T-helper 17 cell (primary cell): Measurements from ENCODE around the gene ROR2. TPM values are rescaled to one million over a fixed set of nuclear protein-coding genes. Genes with fewer than 3 reads are reported as not detected.

ENCODE experiments used
- ATAC-seq: fragments of 150-1000 bp; cut with Tn5 transposase; 2 replicates; pipeline ENCODE4 v1.10.0; 2021; ENCODE audit warnings: mild to moderate bottlenecking, moderate library complexity
- DNase-seq, 3 donors: peaks; one replicate each; pipeline versions ENCODE4 v3.0.0 to v3.0.0-alpha.2; 2020 to 2021
- H3K9me3 ChIP-seq: one replicate; pipeline ENCODE4 v1.7.0; 2013; ENCODE audit warnings: low read length, mild to moderate bottlenecking; ENCODE audit not compliant: control insufficient read depth, poor library complexity, severe bottlenecking
- H3K27ac Mint-ChIP-seq: one replicate; pipeline ENCODE4 v1.8.0; 2022; ENCODE audit warnings: mild to moderate bottlenecking, moderate library complexity, mixed read lengths
- H3K27me3 Mint-ChIP-seq: one replicate; pipeline ENCODE4 v1.8.0; 2022; ENCODE audit warnings: mixed read lengths
- H3K36me3 Mint-ChIP-seq: one replicate; pipeline ENCODE4 v1.8.0; 2022; ENCODE audit warnings: low read depth, mixed read lengths
- H3K4me1 Mint-ChIP-seq: one replicate; pipeline ENCODE4 v1.8.0; 2022; ENCODE audit warnings: mild to moderate bottlenecking, mixed read lengths
- H3K4me3 Mint-ChIP-seq: one replicate; pipeline ENCODE4 v1.8.0; 2022; ENCODE audit warnings: mild to moderate bottlenecking, moderate library complexity, mixed read lengths
- total RNA-seq, 4 donors: library from RNA in 2 of 4; stranded (reverse) in 2 of 4; gene quantifications; one replicate each; pipeline ENCODE4 v1.2.3 and lab custom pipeline; 2022 to 2026

The ROR2 gene
- total RNA-seq, 2 donors from 2014 or later, result 0.22 to 0.37 TPM

DNA sequence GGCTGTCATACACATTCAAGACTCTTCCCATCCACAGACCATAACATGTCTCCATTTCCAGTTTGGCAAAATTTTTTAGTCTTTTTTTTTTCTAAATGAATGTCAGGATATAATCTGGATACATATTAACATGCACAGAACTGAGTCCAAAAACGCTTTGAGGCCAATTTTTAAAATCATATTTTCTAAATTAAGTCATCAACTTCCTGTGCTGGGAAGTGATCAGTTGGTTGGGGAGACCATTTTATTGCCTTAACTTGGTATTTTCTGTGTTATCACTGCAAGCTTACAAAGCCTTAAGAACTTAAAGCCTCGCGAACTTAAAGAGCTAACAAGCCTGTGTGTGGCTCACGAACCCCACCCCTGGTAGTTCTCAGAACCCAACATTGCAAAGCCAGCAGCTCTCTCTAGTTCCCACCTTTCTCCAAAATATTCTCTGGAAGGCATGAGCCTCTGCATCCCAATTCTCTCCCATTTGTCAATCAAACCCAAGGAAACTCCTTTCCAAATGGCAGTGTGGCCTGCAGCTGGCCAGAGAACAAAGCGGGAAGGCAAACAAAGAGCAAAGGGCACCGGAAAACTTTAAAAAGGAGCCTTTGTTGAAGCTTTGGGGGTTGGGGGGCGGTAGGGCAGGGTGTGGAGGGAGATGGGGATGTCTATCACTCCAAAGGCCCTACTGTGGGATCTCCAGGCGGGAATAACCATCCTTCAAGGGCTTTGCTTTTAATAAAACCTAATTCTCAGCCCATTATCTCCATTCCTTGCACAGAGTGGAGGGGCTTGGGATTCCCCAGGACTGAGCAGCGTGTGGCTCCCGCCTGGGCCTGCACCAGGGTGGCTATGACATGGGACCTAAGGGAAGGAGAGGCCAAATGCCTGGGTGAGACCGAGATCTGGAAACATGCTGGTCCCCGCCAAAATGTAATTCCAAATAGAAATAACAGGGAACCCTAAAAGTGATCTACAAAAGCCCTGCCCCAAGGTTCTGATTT lies 65.0 kb downstream of the ROR2 start:
- Mint-ChIP-seq H3K27me3 (peaks cover 36% of the 10 kb centered on the region), H3K4me1 (no peaks in the 10 kb centered on the region), H3K27ac (no peak overlapping the region), H3K4me3 (no peak overlapping the region), H3K36me3 (no peaks in the 10 kb centered on the region)
- DNase-seq (no peak), ATAC-seq (no peak)
- H3K9me3 ChIP-seq, result no peaks in the 10 kb centered on the region

DNA sequence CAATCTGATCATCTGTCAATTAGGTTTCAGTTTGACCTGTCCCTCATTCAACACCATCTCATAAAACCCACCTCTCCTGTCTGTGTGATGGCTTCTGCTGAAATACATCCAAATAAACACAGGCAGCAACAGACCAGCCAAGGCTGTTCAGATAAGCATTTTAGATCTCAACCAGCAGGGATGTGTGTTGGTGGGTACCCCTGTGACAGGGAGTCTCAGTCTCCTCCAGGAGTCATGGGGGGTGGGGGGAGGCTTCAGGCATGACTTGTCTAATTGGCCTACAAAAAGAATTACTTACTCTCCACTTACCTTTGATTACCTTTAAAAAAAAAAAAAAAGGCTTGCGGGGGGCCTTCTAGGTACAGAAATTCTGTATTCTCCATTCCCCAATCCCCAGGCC lies 65.9 kb downstream of the ROR2 start:
- H3K27me3 Mint-ChIP-seq, result peaks cover 29% of the 10 kb centered on the region
- H3K9me3 ChIP-seq, result no peaks in the 10 kb centered on the region
- H3K4me1 Mint-ChIP-seq, result no peaks in the 10 kb centered on the region
- no peak for DNase-seq
- no peaks in the 10 kb centered on the region for H3K36me3 Mint-ChIP-seq
- no peak for ATAC-seq
- no peak overlapping the region for H3K4me3 Mint-ChIP-seq
- no peak overlapping the region for H3K27ac Mint-ChIP-seq

DNA sequence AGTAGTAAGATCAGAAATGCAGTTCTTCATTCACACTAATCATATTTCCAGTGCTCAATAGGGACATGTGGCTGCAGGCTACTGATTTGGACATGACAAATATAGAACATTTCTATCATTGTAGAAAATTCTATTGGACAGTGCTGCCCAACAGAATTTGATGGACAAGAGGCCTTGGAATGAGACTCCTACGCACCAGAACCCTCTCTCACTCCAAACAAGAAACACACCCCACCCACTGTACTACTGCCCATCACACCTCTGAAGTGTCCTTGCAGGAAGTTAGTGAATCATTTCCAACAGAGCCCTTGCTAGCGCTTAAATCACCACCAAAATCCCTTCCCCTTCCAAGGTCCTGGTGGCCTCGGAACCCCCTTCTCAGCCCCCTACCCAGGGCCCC lies 66.5 kb downstream of the ROR2 start:
- no peaks in the 10 kb centered on the region for H3K4me1 Mint-ChIP-seq
- H3K9me3 ChIP-seq, result no peaks in the 10 kb centered on the region
- no peak for ATAC-seq
- no peaks in the 10 kb centered on the region for H3K36me3 Mint-ChIP-seq
- H3K27me3 Mint-ChIP-seq, result peaks cover 23% of the 10 kb centered on the region
- H3K27ac Mint-ChIP-seq, result no peak overlapping the region
- no peak for DNase-seq
- no peak overlapping the region for H3K4me3 Mint-ChIP-seq

DNA sequence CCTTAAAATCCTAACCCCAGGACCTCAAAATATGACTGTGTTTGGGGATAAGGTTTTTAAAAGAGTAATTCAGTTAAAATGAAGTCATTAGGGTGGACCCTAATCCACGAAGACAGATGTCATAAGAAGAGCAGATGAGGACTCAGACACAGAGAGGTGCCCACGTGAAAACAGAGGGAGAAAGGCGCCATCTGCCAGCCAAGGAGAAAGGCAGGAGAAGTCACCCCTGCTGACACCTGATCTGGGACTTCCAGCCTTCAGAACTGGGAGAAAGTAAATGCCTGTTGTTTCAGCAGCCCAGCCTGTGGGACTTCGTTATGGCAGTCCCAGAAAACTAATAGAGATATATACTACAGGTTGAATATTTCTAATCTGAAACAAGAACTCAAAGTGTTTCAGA lies 67.4 kb downstream of the ROR2 start:
- Mint-ChIP-seq H3K4me1 (no peaks in the 10 kb centered on the region), H3K27ac (no peak overlapping the region), H3K4me3 (no peak overlapping the region), H3K36me3 (no peaks in the 10 kb centered on the region), H3K27me3 (peaks cover 16% of the 10 kb centered on the region)
- no peaks in the 10 kb centered on the region for H3K9me3 ChIP-seq
- ATAC-seq, result no peak
- no peak for DNase-seq

DNA sequence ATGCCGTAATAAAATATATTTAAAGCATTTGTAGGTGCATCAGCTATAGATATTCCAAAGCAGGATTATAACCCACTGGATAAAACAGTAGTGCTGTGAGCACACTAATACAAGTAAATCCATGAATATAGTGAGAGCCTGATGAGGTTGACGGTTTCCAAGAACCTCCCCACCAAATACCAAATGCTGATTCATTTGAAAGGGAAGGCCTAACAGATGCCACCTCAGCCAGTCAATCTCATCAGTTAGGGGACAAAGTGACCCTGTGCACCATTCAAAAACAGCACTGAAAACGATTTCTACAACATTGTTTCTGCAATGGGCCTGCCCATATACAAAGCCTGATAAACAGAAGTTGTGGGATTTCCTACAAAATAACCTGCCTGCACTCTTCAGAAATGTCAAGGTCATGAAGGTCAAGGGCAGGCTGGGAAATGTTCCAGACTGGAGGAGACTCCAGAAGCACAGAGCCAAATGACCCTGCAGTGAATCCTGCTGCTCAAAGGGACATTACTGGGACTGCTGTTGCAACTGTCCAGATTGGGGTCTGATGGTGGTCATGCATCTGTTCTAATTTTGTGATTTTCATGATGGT lies 69.6 kb downstream of the ROR2 start:
- Mint-ChIP-seq H3K4me3 (no peak overlapping the region), H3K27ac (no peak overlapping the region), H3K4me1 (peaks cover 8% of the 10 kb centered on the region), H3K27me3 (peaks cover 30% of the 10 kb centered on the region), H3K36me3 (peaks cover 3% of the 10 kb centered on the region)
- DNase-seq (no peak), ATAC-seq (no peak)
- H3K9me3 ChIP-seq, result no peaks in the 10 kb centered on the region

DNA sequence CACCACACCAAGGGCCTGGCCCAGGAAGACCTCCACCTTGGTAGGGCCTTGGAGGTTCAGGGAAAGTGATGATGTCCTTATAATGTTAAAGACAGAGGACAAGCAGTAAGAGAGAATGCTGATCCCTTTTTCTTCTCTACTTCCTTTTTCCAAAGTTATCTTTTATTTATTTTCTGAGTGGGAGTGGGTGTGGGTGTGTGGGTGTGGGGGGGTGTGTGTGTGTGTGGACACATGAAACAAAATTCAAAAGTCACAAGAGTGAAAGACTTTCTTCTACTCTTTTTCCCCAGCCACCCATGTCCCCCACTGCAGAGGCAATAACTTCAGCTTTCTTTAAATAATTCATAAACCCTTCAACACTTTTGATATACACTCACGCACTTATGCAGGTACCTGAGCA lies 70.8 kb downstream of the ROR2 start:
- no peak overlapping the region for H3K27ac Mint-ChIP-seq
- ATAC-seq (no peak), DNase-seq (no peak)
- H3K4me3 Mint-ChIP-seq, result no peak overlapping the region
- H3K4me1 Mint-ChIP-seq, result peaks cover 8% of the 10 kb centered on the region
- peaks cover 41% of the 10 kb centered on the region for H3K27me3 Mint-ChIP-seq
- H3K36me3 Mint-ChIP-seq, result peaks cover 3% of the 10 kb centered on the region
- no peaks in the 10 kb centered on the region for H3K9me3 ChIP-seq

DNA sequence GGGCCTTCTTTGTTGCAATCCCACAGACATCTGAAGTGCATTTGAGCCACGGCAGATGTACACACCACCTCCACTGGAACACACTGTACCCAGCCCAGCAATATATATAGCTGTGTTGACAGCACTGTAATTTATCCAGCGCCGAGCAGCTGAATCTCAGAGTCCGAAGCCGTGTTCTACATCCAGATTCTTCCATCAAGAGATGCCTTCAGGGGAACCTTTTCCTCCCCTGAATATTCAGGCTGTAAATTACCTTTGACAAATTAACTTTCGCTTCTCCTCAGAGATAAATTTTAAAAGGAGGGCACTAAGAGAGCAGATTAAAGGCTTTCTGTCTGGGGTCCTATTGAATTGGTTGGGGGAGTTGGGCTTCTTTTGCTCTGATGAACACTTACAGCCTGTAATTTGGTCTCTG lies 76.4 kb downstream of the ROR2 start:
- DNase-seq (no peak), ATAC-seq (no peak)
- Mint-ChIP-seq H3K36me3 (peaks cover 3% of the 10 kb centered on the region), H3K4me1 (peaks cover 8% of the 10 kb centered on the region), H3K27ac (no peak overlapping the region), H3K27me3 (peaks cover 54% of the 10 kb centered on the region), H3K4me3 (no peak overlapping the region)
- no peaks in the 10 kb centered on the region for H3K9me3 ChIP-seq

DNA sequence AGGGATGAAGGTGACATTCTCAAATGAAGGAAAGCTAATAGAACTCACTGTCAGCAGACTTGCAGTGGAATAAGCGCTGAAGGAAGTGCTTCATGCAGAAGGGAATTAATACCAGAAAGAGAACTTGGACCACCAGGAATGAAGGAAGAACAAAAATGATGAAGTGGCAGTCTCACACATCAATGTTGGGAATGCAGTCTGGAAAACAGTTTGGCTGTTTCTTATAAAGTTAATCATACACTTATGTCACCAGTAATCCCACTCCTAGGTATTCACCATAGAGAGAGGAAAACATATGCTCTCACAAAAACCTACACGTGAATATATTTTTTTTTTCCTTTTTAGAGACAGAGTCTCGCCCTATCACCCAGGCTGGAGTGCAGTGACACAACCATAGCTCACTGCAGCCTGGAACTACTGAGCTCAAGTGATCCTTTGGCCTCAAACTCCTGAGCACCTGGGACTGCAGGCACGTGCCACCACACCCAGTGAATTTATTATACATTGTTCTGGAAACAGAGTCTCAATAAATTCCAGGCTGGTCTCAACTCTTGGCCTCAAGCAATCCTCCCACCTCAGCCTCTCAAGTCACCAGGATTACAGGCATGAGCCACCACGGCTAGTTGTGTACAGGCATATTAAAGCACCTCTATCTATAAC lies 81.2 kb downstream of the ROR2 start:
- no peaks in the 10 kb centered on the region for H3K36me3 Mint-ChIP-seq
- H3K9me3 ChIP-seq, result no peaks in the 10 kb centered on the region
- H3K27ac Mint-ChIP-seq, result no peak overlapping the region
- no peak for DNase-seq
- no peaks in the 10 kb centered on the region for H3K4me1 Mint-ChIP-seq
- peaks cover 60% of the 10 kb centered on the region for H3K27me3 Mint-ChIP-seq
- no peak for ATAC-seq
- H3K4me3 Mint-ChIP-seq, result no peak overlapping the region

DNA sequence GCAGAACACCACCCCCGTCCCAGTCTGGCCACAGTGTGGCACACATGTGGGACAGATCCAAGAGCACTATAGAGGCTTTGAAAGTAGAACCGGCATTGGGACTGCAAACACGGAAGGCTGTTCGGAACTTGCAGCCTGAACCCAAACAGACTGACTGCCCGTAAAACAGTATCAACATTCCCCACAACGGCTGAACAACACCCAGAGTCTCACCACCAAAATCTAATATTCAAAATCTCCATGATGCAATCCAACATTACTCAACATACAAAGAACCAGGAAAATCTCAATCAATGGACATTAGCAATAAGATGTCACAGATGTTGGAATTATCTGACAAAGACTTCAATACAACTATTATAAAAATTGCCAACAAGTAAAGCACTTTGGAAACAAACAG lies 82.3 kb downstream of the ROR2 start:
- Mint-ChIP-seq H3K36me3 (peaks cover 4% of the 10 kb centered on the region), H3K27me3 (peaks cover 70% of the 10 kb centered on the region), H3K4me1 (no peaks in the 10 kb centered on the region), H3K27ac (no peak overlapping the region), H3K4me3 (no peak overlapping the region)
- H3K9me3 ChIP-seq, result no peaks in the 10 kb centered on the region
- ATAC-seq, result no peak
- DNase-seq, result no peak

DNA sequence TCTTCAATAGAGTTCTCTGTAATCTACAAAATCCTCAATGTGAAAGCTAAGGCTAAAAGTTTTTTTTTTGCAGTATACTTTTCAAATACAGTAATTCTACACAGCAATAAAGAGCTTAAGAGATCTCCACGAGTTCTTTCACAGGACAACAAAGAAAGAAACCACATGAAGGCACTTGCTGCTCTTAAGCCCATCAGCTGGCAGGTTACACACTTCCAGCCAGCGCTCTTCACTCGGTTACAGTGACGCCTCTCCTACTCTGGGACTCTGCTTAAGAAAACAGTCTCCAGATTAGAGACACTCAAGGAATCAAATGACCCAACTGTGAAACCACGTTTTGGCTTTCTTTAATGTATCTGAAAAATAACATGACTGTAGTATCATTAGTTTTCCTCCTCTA lies 85.0 kb downstream of the ROR2 start:
- H3K27me3 Mint-ChIP-seq, result peaks cover 57% of the 10 kb centered on the region

DNA sequence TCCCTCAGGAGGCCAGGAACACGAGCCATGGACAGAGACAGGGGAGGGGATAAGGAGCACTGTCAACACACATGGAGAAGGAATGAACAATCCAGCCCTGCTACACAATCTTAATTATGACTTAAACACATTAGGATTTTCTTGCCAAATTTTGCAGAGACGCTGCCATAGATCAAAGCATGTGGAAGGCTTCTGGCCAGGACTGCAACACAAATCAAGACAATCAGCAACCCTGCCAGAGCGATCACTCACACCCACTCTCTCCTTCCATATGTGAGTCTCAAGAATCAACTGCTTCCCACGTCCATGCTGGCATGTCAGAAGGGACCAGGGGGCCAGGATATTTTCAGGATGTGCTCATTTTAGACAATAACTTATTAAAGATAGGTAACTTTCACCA lies 85.6 kb downstream of the ROR2 start:
- ATAC-seq (no peak), DNase-seq (no peak)
- no peak overlapping the region for H3K4me3 Mint-ChIP-seq
- H3K36me3 Mint-ChIP-seq, result peaks cover 4% of the 10 kb centered on the region
- H3K9me3 ChIP-seq, result no peaks in the 10 kb centered on the region
- no peaks in the 10 kb centered on the region for H3K4me1 Mint-ChIP-seq
- H3K27ac Mint-ChIP-seq, result no peak overlapping the region
- peaks cover 55% of the 10 kb centered on the region for H3K27me3 Mint-ChIP-seq

More for the DNA sequence above, 85.0 kb downstream of the ROR2 start:
- no peak for ATAC-seq
- no peak for DNase-seq
- no peaks in the 10 kb centered on the region for H3K9me3 ChIP-seq
- H3K27ac Mint-ChIP-seq, result no peak overlapping the region
- H3K4me1 Mint-ChIP-seq, result no peaks in the 10 kb centered on the region
- H3K4me3 Mint-ChIP-seq, result no peak overlapping the region
- H3K36me3 Mint-ChIP-seq, result peaks cover 4% of the 10 kb centered on the region

DNA sequence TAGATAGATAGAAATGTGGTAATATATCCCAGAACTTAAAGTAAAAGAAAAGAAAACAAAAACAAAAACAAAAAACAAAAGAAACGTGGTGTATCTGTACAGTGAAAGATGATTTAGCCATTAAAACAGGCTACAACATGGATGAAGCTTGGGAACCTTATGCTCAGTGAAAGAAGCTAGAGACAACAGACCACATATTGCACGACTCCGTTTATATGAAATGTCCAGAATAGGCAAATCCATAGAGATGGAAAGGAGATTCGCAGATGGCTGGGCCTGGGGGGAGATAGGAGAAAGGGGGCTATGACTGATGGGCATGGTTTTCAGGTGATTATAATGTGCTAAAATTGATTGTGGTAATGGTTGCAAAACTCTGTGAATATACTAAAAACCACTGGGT lies 86.6 kb downstream of the ROR2 start:
- Mint-ChIP-seq H3K4me3 (no peak overlapping the region), H3K4me1 (no peaks in the 10 kb centered on the region), H3K27me3 (peaks cover 48% of the 10 kb centered on the region), H3K27ac (no peak overlapping the region), H3K36me3 (peaks cover 4% of the 10 kb centered on the region)
- ATAC-seq, result no peak
- DNase-seq, result no peak
- H3K9me3 ChIP-seq, result no peaks in the 10 kb centered on the region

DNA sequence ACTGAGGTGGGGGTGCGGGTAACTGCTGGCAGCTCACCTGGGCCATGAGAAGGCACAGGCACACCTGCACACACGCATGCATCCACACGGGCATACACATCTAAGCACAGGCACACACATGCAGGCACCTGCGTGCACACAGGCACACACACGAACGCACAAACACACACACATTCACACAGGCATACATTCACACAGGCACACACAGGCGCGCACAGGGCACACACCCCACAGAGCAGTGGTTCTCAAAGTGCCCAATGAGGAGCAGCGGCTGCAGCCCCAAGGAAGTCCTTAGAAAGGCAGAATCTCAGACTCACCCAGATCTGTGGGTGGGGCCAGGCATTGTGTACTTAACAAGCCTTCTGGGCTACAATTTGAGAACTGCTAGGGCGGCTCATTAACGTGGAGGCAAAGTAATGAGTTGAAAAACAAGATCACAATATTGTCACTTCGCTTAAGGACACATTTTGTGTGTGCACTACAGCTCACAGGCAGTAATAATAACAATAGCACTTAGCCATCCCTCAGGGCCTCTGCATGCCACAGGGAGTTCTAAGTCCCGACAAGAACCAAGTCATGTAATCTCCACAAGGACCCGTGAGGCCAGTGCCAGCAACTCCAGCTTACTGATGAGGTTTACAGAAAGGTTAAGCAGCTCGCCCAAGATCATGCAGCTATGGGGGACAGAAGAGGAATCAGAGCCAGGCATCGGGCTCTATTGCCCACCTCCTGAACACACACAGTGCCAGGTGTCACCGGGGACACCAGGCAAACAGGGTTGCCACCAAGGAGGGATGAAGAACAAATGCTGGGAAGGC lies 91.6 kb downstream of the ROR2 start:
- H3K4me3 Mint-ChIP-seq, result no peak overlapping the region
- DNase-seq, result no peak
- no peak overlapping the region for H3K27ac Mint-ChIP-seq
- H3K27me3 Mint-ChIP-seq, result peaks cover 42% of the 10 kb centered on the region
- H3K4me1 Mint-ChIP-seq, result no peaks in the 10 kb centered on the region
- no peak for ATAC-seq
- no peaks in the 10 kb centered on the region for H3K36me3 Mint-ChIP-seq
- no peaks in the 10 kb centered on the region for H3K9me3 ChIP-seq
